ENCODE data around the gene AARSD1.
"Not testable (repeated sequence)": the region's sequence is repeated elsewhere in the genome, so short reads cannot be mapped to it uniquely, and the experiment has no call there.

Gene AARSD1

GRCh38 chr17:42920106-42920900, 44.0 kb downstream of the AARSD1 start:
- no peak for DNase-seq (ENCODE audit: low read depth, low spot score)

DNA sequence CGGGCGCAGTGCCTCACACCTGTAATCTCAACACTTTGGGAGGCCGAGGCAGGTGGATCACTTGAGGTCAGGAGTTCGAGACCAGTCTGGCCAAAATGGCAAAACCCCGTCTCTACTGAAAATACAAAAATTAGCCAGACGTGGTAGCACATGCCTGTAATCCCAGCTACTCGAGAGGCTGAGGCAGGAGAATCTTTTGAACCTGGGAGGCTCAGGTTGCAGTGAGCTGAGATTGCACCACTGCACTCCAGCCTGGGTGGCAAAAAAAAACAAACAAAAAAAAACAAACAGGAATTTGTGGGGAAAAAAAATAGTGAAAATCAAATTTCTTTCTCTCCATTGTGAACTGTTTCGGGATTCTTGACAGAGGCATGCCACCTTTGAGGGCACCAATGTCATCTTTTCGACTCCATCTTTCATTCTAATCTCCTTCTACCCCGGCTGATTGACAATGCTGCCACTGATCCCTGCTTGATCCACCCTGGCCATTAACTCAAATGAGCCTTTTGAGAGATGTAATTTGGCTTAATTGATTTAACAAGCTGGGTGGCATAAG, 44.7 kb downstream of the AARSD1 start:
- DNase-seq (ENCODE audit: low read depth, low spot score), result not testable (repeated sequence)

DNA sequence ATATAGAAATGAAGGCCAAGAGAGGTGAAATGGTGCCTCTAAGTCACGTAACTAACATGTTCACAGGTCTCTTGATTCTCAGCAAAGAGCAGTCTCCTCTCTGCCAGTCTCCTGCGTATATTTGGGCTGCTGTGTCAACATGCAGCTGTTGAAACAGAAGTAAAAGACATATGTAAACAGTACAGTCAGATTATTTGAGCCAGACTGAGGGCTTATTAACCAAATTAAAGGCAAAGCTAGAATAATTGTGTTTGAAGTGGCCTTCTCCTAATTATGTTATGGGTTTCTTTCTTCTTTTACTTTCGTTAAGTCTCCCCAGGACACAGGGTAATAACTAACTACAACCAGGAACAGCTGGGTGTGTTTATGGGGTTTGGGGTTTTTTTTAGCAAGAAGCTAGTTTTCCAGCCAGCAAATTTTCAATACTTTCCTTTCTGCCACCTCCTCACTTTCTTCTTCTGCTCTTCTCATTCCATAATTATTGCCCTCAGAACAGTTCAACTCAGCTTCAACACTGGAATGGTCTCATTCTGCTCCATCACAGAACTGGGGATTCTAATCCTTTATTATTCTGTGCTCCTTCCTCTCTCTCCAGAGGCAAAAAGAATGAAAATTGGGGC, 45.2 kb downstream of the AARSD1 start:
- DNase-seq (ENCODE audit: low read depth, low spot score), result no peak

- no peak for DNase-seq (ENCODE audit: low read depth, low spot score)
Observed at GRCh38 chr17:42917236-42917603, 47.0 kb downstream of the AARSD1 start.

DNA sequence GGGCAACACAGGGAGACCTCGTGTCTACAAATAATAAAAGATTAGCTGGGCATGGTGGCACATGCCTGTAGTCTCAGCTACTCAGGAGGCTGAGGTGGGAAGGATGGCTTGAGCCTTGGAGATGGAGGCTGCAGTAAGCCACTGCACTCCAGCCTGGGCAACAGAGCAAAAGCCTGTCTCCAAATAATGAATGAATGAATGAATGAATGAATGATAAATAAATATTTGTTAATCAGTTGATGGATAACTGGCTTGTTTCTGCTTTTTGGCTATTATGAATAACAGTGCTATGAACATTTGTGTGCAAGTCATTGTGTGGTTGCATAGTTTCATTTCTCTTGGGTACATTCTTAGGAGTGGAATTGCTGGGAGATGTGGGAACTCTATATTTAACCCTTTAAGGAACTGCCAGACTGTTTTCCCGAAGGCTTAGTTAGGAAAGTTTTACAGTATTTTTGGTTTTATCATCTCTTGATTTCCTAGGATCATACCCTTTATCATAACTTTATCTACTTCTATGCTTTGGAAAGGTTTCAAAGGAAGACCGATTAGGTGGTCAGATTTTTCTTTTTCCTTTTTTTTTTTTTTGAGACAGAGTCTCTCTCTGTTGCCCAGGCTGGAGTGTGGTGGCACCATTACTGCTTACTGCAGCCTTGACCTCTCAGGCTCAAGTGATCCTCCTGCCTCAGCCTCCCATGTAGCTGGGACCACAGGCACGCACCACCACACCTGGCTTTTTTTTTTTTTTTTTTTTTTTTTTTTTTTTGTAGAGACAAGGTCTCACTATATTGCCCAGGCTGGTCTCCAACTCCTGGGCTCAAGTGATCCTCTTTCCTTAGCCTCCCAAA, 47.6 kb downstream of the AARSD1 start:
- not testable (repeated sequence) for DNase-seq (ENCODE audit: low read depth, low spot score)

DNA sequence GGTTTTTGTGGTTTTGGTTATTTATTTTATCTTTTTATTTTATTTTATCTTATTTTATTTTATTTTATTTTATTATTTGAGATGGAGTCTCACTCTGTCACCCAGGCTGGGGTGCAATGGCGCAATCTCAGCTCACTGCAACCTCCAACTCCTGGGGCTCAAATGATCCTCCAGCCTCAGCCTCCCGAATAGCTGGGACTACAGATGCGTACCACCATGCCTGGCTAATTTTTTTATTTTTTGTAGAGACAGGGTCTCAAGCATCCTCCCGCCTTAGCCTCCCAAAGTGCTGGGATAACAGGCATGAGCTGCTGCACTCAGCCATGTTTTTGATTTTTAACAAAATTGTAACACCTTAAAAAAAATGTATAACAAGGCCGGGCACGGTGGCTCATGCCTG, 49.0 kb downstream of the AARSD1 start:
- DNase-seq (ENCODE audit: low read depth, low spot score), result not testable (repeated sequence)

DNA sequence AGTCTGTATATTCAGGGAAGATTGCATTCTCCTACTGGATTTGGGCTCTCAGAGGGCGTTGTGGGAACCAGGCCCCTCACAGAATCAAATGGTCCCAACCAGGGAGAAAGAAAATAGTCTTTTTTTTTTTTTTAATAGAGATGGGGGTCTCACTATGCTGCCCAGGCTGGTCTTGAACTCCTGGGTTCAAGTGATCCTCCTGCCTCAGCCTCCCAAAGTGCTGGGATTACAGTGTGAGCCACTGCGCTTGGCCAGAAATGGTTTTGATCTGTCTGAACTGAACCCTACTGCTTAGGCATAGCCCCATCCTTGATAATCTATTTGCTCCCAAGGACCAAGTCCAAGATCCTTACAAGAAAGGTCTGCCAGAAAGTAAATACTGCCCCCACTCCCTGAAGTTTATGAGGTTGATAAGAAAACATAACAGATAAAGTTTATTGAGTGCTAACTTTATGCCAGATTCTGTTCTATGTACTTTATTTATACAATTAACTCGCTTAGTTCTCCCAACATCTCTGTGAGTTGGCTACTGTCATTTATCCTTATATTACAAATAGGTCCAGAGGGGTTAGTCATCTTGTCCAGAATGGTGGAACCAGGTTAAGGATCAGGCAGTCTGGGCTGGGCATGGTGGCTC, 50.2 kb downstream of the AARSD1 start:
- DNase-seq (ENCODE audit: low read depth, low spot score), result no peak

DNA sequence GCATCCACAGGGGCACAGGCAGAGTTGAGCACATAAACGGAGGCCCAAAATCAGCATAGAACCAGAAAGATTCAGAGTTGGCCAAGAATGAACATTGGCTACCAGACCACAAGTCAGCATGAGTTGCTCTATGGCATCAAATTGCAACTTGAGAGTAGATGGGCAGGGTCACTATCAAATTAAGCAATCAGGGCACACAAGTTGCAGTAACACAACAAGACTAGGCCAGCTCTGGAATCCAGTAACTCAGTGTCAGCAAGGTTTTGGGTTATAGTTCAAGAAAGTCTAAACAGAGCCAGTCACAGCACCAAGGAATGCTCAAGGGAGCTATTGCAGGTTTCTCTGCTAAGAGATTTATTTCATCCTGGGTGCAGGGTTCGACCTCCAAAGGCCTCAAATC, 50.7 kb downstream of the AARSD1 start:
- DNase-seq (ENCODE audit: low read depth, low spot score), result no peak

DNA sequence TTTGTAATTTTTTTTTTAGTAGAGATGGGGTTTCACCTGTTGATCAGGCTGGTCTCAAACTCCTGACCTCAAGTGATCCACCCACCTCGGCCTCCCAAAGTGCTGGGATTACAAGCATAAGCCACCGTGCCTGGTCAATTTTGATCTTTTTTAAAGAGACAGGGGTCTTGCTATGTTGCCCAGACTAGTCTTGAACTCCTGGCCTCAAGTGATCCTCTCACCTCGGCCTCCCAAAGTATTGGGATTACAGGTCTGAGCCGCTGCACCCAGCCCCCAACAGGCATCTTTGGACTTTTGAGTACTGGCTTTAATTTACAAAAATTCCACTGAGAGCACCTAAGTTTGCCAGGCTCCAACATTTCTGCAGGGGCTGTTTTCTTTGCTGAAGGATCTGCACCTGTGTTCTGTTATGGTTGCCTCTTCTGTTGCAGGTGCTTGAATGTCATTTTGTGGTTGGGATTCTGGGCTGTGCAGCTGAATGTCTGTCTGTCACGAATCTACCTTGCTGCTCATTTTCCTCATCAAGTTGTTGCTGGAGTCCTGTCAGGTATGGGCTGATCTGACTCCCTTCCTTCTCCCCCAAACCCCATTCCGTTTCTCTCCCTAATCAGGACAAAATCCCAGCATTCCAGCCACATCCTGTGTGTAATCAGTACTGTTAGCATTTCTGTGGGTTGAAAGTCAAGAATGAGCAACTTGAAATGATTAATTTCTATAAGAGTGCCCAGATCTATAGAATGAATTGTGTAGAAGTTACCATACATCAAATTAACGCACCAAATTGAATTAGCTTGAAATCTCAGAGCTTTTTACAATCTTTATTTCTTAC, 55.2 kb downstream of the AARSD1 start:
- DNase-seq (ENCODE audit: low read depth, low spot score), result no peak

GRCh38 chr17:42906772-42907446, 57.3 kb downstream of the AARSD1 start:
- no peak for DNase-seq (ENCODE audit: low read depth, low spot score)

DNA sequence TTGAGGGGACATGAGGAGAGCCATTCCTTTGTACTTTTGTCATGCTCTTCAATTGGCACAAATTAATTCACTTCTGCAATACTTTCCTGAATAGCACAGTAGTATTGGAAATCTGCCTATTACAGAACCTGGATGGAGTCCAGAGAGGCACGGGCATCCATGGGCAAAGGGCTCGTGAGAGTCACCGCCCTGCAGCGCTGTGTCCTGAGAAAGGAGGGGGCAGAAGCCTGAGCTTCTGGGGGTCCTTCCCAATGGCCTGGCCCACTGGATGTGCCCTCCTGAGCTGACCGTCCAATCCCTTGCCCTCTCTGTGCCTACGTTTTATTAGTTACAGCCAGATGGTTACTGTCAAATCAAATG, 60.2 kb downstream of the AARSD1 start:
- DNase-seq (ENCODE audit: low read depth, low spot score), result no peak

DNA sequence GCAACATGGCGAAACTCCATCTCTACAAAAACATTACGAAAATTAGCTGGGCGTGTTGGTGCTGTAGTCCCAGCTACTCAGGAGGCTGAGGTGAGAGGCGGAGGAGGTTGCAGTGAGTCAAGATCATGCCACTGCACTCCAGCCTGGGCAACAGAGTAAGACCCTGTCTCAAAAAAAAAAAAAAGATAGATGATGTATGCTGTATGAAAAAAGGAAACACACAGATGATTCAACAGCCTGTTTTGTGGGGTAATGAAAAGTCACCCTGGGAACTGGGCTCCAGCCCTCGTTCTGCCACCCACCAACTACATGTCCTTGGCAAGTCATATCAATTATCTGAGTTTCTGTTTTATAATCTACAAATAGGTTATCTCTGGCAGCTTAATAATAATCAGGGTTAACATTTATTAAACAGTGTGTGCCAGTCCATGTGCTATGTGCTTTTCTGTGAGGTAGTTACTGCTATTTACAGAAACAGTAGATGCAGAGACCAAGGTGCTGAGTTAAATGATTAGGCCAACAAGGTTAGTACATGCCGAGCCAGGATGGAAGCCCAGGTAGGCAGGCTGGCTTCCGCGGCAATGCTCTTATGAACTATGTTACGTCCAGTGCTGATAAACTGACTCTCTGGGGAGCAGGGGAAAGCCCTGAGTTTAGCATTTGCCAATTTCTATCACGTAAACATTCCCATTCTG, 62.6 kb downstream of the AARSD1 start:
- no peak for DNase-seq (ENCODE audit: low read depth, low spot score)

All from activated naive CD8-positive, alpha-beta T cell treated with anti-CD3 and anti-CD28 coated beads, Interleukin-2, amount 50 U/mL, for 16 hours (primary cell).